PC-9 (cell line): ENCODE measurements around the gene RNF125.

ENCODE experiments used
- CTCF ChIP-seq: fragments of 200-600 bp; sonication (generic); conservative IDR thresholded peaks from 2 replicates; pipeline ENCODE4 v1.6.1; 2017; ENCODE audit warnings: mixed run types, antibody characterized with exemption, mild to moderate bottlenecking, moderate library complexity
- EZH2 ChIP-seq: fragments of 200-600 bp; sonication (generic); IDR thresholded peaks from 2 replicates; pipeline ENCODE4 v1.8.0; 2017; ENCODE audit warnings: antibody characterized with exemption, low read depth

- no peak for TF ChIP-seq EZH2
- TF ChIP-seq CTCF, result no peak
Observed at GRCh38 chr18:31990823-31991222, 27.8 kb upstream of the RNF125 start.
